CD4-positive, alpha-beta T cell treated with Interleukin-17A for 4 hours (primary cell): ENCODE data around the gene SLFN5.
A peak's percentile ranks its signal among the peaks of the same experiment; 100 is the strongest.
"Not testable (repeated sequence)": the region's sequence is repeated elsewhere in the genome, so short reads cannot be mapped to it uniquely, and the experiment has no call there.

ENCODE experiments used
- DNase-seq: peaks from one replicate; pipeline ENCODE4 v3.0.0-alpha.2; 2020; ENCODE audit warnings: mixed read lengths

Gene SLFN5

DNA sequence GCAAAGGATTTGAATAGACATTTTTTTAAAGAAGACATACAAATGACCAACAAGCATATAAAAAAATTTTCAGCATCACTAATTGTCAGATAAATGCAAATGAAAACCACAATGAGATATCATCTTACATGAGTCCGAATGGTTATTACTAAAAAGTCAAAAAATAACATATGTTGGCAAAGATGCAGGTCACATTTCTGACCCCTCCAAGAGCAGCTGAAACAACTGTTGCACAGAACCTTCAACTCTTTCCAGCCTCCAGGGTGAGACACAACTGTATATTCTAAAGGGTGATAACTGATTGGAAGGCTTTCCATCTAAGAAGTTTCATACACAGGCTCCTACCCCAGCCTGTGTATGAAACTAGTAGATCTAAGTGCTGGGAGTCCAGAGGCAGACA, 51.9 kb downstream of the SLFN5 start:
- no peak for DNase-seq

DNA sequence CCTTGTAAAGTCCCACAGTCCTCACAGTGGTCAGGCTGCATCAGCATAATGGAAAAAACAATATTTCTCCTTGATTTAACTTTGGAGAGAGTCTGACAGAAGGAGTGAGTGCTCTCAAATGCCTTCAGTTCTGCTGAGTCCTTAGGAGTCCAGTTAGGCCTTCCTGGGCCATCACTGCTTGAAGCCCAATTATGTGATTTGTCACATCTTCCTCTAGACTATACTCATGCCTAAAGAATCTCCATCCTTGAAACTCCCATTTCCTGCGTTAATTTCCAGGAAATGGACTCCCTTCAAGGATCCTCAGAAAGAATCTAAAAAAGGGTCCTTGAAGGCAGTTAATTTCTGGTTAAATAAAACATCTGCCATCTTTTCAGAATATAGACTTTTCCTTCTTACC, 52.8 kb downstream of the SLFN5 start:
- no peak for DNase-seq

DNA sequence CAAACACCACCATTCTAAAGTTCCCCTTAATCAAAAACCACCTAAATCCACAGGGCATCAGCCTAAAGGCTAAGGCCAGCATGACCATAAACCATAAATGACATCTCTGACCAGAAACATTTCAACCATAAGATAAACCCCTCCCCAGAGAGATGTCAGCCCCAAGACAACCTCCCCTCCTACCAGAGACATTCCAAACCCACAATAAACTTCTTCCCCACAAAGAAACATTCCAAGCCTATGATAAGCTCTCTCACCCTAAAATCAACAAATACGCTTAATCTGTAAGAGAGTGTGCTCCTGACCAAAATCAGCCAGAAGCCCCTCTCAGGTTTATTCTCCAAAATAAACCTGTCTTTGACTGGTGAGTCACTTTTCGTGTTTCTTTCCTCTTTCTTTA, 54.8 kb downstream of the SLFN5 start:
- no peak for DNase-seq

DNA sequence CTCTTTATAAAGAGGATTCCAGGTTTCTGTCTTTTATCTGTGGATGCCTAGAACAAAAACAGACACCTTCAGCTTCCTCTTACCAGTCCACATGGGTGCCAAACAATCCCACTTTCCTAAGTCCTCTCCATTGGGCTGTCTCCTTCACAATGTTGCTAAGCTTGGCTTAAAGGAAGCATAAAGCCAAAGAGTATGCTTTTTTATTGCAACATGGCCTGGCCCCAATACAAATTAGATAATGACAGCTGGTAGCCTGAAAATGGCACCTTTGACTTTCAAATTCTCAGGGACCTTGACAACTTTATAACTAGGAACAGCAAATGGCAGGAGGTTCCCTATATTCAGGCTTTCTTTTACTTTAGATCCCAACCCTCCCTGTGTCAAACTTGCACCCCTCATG, 55.8 kb downstream of the SLFN5 start:
- no peak for DNase-seq

DNA sequence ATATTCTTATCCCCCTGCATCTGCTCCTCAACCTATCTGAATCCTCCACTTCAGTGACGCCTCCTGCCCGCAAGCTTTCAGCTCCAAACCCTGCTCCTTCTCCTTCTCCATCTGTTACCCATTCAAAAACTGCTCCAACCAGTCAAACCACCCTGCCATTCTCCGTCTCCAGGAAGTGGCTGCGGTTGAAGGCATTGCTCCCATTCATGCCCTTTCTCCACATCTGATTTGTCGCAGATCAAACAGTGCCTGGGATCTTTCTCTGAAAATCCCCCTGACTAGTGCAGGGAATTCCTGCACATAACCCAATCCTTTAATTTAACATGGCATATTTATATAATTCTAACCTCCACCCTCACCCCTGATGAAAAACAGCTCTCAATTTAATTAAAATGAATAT, 56.3 kb downstream of the SLFN5 start:
- DNase-seq = no peak

DNA sequence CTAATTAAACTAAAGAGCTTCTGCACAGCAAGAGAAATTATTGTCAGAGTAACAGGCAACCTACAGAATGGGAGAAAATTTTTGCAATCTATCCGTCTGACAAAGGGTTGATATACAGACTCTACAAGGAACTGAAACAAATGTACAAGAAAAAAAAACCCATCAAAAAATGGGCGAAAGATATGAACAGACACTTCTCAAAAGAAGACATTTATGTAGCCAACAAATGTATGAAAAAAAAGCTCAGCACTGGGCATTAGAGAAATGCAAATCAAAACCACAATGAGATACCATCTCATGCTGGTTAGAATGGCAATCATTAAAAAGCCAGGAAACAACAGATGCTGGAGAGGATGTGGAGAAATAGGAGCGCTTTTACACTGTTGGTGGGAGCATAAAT, 66.5 kb downstream of the SLFN5 start:
- not testable (repeated sequence) for DNase-seq

DNA sequence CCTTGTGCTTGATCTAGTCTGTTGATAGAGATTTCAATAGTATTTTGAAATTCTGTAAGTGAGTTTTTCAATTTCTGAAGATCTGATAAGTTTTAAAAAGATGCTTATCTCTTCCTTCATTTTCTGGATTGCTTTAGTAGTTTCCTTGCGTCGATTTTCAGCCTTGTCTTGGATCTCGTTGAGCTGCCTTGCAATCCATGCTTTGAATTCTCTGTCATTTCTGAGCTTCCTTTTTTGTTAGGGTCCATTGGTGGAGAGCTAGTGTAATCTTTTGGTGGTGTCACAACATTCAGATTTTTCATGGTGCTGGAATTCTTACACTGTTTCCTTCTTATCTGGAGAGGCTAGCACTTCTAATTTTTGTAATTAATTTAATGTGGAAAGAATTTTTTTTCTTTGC, 69.5 kb downstream of the SLFN5 start:
- DNase-seq = no peak

DNA sequence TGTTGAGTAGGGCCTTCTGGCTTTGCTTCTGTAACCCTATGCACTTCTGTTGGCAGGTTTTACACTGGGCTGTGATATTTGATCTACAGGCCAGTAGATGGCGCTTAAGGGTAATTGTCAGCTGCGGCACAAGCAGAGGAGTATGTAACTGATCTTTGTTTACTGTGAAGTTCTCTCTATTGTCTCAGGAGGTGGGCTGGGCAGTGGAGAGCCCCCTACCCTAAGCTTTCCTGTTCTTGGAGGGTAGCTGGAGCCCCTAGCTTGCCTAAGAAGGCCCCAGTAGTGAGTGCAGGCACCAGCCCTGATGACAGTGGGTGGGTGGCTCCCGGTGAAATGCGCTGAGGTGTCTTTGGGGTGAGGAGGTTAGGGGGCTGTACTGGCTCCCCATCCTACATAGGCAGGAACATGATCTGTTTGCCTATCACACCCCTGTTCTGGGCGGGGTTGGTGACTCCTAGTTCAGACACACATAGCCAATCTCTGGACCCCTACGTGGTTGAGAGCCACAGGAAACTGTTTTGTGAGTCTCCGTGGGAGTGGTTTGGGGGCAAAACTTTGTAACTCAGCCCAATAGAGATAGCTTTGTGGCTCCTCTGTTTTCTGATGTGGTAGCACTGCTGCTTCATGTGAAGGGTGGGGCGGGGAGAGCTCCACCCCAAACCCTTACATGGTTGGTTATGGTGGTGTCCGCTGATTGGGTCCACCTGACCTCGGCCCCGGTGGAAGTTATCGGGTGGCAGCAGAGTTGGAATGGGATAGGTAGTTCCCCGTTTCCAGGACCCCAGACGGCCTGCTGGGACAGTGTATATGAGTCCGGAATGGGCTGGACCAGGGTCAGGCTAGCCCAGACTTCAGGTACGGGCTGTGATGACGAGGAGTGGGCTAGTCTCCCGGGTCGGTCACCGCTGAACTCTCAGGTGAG, 70.2 kb downstream of the SLFN5 start:
- DNase-seq = peak; percentile 84

DNA sequence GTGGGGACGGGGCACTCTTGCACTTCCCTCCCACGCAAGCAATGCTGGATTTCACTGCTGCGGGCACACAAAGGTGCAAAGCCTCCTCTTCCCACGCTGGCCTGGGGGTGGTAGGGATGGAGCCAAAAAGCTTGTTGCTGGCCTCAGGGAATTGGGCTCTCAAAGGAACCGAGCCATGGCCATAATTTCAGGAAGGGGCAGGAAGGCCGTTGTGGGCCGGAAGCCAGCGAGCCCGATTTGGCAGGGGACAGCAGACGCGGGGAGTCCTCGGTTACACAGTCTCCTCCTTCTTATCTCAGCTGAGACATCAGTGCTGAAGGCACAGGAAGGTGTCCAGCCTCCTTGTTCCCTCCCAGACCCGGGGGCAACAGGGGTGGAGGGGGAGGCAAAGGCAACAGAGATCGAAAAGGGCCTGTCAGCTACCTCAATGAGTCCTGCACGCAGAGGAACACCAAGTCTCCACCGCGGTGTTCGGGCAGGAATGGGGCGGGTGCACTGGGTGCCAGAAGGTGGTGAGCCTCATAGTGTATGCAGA, 71.1 kb downstream of the SLFN5 start:
- peak; percentile 28 for DNase-seq

DNA sequence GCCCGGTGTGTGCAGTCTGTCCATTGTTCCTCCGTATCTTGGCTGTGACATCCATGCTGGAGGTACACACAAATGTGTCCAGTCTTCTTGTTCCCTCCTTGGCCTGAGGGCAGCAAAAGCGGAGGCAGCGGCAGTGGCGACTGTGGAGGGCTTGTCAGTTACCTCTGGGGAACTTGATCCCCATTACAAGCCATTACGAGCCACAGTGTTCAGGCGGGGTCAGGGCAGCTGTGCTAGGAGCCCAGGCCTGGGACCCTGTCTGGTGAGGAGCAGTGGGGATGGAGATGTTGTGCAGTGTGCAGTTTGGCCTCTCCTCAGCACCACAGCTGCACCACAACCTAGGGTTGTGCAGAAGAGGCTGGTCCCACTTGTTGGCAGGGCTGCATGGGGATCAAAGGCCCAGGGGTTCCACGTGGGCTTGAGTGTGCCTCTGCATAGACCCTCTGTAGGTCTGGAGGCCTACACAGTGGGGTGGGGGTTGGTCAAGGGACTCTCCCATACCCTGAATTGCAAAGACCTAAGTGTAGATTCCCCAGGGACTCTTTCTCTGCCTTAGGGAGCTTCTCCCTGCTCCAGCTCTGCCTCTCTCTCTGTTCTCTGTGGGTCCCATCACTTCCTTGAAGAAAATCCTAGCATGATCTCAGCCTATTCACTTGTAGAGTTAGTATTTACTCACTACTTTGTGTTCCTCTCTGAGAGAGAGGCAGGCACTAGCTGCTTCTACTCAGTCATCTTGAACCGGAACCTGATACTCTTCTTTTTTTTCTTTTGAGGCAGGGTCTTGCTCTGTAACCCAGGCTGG, 71.7 kb downstream of the SLFN5 start:
- no peak for DNase-seq

DNA sequence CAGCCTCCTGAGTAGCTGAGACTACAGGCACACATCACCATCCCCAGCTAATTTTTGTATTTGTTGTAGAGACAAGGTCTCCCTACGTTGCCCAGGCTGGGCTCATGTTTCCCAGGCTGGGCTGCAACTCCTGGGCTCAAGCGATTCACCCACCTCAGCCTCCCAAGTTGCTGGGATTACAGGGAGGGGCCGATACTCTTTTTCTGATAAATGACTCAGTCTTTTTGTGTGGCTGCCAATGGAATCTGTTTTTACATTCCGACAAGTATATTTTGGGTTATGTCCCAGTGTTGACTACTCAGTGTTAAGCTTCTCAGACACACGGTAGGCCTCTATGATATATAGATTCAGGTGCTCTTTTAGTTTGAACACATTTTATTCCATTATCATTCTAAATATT, 72.4 kb downstream of the SLFN5 start:
- DNase-seq = no peak

DNA sequence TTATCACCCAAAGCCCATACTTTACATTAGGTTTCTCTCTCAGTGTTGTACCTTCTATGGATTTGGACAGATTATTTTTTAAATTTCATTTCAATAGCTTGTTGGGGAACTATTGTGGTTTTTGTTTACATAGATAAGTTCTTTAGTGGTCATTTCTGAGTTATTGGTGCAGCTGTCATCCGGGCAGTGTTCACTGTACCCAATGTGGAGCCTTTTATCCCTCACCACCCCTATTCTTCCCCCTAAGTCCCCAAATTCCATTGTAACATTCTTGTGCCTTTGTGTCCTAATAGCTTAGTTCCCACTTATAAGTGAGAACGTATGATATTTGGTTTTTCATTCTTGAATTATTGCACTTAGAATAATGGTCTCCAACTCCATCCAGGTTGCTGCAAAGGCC, 73.1 kb downstream of the SLFN5 start:
- no peak for DNase-seq

DNA sequence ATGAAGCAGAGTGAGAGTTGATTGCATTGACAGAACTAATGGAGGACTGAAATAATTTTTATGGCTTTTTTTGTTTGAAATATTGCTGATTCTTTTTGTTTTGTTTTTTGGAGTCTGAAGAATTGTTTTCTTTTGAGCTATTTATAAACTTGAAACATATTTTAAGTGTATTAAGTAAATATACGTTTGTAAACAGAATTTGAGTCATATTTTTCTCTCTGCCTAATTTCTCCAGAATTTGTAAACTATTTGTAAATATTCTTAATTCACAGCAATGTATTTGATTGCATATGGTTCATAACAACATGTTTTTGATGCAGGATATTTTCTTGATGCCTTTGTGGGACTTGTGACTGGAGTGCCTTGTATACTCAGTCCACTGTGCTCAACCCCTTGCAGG, 79.9 kb downstream of the SLFN5 start:
- no peak for DNase-seq
